HFFc6 (cell line): ENCODE measurements around the gene CDC25B. TPM values are rescaled to one million over a fixed set of nuclear protein-coding genes. Genes with fewer than 3 reads are reported as not detected.

ENCODE experiments used
- DNase-seq: peaks from one replicate; pipeline ENCODE4 v3.0.0-alpha.2; 2018
- H3K27ac Mint-ChIP-seq: 2 replicates; pipeline ENCODE4 v1.8.0; 2020; ENCODE audit warnings: mild to moderate bottlenecking, mixed read lengths
- H3K27me3 Mint-ChIP-seq: 2 replicates; pipeline ENCODE4 v1.8.0; 2021; ENCODE audit warnings: mild to moderate bottlenecking, moderate library complexity, mixed read lengths; ENCODE audit not compliant: insufficient read depth
- H3K36me3 Mint-ChIP-seq: 2 replicates; pipeline ENCODE4 v1.8.0; 2021; ENCODE audit warnings: low read depth, mixed read lengths
- H3K4me1 Mint-ChIP-seq: 2 replicates; pipeline ENCODE4 v1.8.0; 2020; ENCODE audit warnings: low read depth, mixed read lengths
- H3K4me3 Mint-ChIP-seq: 2 replicates; pipeline ENCODE4 v1.8.0; 2020; ENCODE audit warnings: mild to moderate bottlenecking, moderate library complexity, mixed read lengths
- H3K9me3 Mint-ChIP-seq: 2 replicates; pipeline ENCODE4 v1.8.0; 2020; ENCODE audit warnings: mild to moderate bottlenecking, mixed read lengths
- CTCF ChIP-seq: fragments of 200-600 bp; sonication (generic); IDR thresholded peaks from 2 replicates; pipeline ENCODE4 v1.5.0; 2021; ENCODE audit warnings: antibody characterized with exemption, mild to moderate bottlenecking
- total RNA-seq, 6 experiments: library from RNA; stranded (reverse); fragmentation: NEBNext Ultra II Directional; extraction: Animal tissue kit (Norgen Biotek cat#: 25700); gene quantifications; 2 replicates in 1 of 6; 3 replicates in 5 of 6; pipeline ENCODE4 v1.2.3, GENCODE V29; 2021

Gene CDC25B
- total RNA-seq, 6 experiments from 2014 or later, result 44.9 to 92.6 (median 84.5) TPM

- Mint-ChIP-seq H3K36me3 (peaks cover 4% of the 10 kb centered on the region; the same call in 1 of the 2 replicates), H3K27ac (no peak overlapping the region), H3K4me3 (no peak overlapping the region), H3K27me3 (no peaks in the 10 kb centered on the region), H3K9me3 (no peaks in the 10 kb centered on the region), H3K4me1 (peaks cover 58% of the 10 kb centered on the region)
- no peak for TF ChIP-seq CTCF
- no peak for DNase-seq
Measured at GRCh38 chr20:3765171-3765882, 30.8 kb upstream of the CDC25B start.

GRCh38 chr20:3766422-3767109 lies 29.5 kb upstream of the CDC25B start:
- Mint-ChIP-seq H3K36me3 (peaks cover 4% of the 10 kb centered on the region; the same call in 1 of the 2 replicates), H3K4me3 (peak overlapping the region; percentile 92), H3K27ac (peak overlapping the region; percentile 45), H3K4me1 (peaks cover 46% of the 10 kb centered on the region), H3K27me3 (no peaks in the 10 kb centered on the region), H3K9me3 (no peaks in the 10 kb centered on the region)
- DNase-seq, result no peak
- no peak for TF ChIP-seq CTCF

DNA sequence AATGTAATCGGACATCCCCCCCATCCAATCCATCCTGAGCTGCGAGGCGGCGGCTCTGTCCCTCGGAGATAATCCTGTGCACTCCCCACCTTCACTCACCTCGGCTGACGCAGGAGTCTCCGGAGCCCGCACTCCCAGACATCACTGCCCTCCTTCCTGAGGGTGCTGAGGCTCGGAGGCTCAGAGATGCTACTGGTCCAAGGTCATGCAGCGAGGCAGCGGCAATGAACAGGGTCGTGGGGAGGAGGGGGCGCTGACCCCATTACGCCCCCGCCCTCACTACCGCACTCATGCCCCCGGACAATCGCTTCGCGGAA lies 29.0 kb upstream of the CDC25B start:
- no peak for DNase-seq
- Mint-ChIP-seq H3K4me3 (peak overlapping the region; percentile 92), H3K27ac (peak overlapping the region; percentile 45; the same call in 1 of the 2 replicates), H3K4me1 (peaks cover 41% of the 10 kb centered on the region), H3K27me3 (no peaks in the 10 kb centered on the region), H3K36me3 (peaks cover 4% of the 10 kb centered on the region; the same call in 1 of the 2 replicates), H3K9me3 (no peaks in the 10 kb centered on the region)
- no peak for TF ChIP-seq CTCF

DNA sequence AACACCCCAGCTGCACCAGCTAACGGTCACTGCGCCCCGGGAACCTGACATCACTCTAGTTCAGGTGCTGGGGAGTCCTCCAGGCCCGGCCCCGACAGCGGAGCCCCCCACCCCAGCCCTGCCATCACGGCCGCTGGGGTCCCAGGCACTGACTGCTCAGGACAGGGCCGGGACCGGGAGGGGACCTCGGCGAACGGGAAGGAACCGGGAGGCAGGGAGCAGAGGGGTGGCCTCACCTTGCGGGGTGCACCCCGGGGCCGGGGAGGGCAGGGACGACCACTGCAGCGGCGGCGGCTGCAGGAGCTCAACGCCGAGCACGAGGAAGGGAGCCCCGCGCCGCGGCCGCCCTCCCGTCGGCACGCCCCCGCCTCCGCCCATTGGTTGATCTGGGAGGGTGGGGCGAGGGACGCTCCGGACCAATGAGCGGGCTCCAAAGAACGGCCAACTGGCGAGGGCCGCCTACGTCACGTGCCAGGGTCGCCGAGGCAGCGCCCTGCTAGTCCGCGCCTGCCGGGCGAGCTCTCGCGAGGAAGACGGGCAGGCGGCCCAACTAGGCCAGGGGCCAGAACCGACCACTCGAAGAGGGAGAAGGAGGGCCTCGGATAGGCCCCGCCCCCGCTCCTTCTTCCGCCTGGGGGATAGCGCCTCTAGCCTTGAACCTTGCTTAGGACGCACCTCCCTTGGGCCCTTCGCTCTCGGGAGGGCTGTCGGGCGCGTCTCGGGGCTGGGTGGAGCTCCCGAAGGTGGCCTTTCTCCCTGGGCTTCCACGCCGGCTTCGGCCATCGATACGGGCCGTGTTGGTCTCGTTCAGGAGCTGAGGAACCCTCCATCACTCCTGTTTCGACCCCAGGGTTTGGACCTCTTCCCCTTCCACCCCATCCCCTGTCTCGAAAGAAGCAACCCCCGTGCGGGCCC lies 28.4 kb upstream of the CDC25B start, which contains the start of gene ADISSP:
TSS of gene ADISSP (minus strand) at position 327 of the 915 bp plus-strand sequence. CDS start 7,653 bp downstream, outside the sequence.
- no peaks in the 10 kb centered on the region for H3K27me3 Mint-ChIP-seq
- H3K36me3 Mint-ChIP-seq, result peaks cover 1% of the 10 kb centered on the region; the same call in 1 of the 2 replicates
- TF ChIP-seq CTCF, result no peak
- peaks cover 41% of the 10 kb centered on the region for H3K4me1 Mint-ChIP-seq
- DNase-seq, result peak; percentile 98
- H3K27ac Mint-ChIP-seq, result peak within 1 kb of the TSS; percentile 87
- peak within 1 kb of the TSS; percentile 92 for H3K4me3 Mint-ChIP-seq
- H3K9me3 Mint-ChIP-seq, result no peaks in the 10 kb centered on the region

- Mint-ChIP-seq H3K4me3 (peak overlapping the region; percentile 92), H3K4me1 (peaks cover 41% of the 10 kb centered on the region), H3K36me3 (no peaks in the 10 kb centered on the region), H3K27me3 (no peaks in the 10 kb centered on the region), H3K27ac (peak overlapping the region; percentile 87), H3K9me3 (no peaks in the 10 kb centered on the region)
- peak; percentile 84 for DNase-seq
- peak; percentile 68 for TF ChIP-seq CTCF
Measured at GRCh38 chr20:3768342-3769130, 27.6 kb upstream of the CDC25B start.
